Parathyroid adenoma (tissue), 2 donors: ENCODE data around the gene OXCT1.

Experiments used
- H2AFZ ChIP-seq: fragments of 300-600 bp; sonication (generic); one replicate; pipeline ENCODE4 v1.7.0; 2017; ENCODE audit warnings: antibody characterized with exemption, mild to moderate bottlenecking
- H3K27ac ChIP-seq: fragments of 300-600 bp; sonication (generic); one replicate; pipeline ENCODE4 v1.7.0; 2017
- H3K27me3 ChIP-seq: fragments of 300-600 bp; sonication (generic); one replicate; pipeline ENCODE4 v1.7.0; 2017; ENCODE audit warnings: low read length; ENCODE audit not compliant: control insufficient read depth, insufficient read depth
- H3K36me3 ChIP-seq: fragments of 300-600 bp; sonication (generic); one replicate; pipeline ENCODE4 v1.7.0; 2017; ENCODE audit warnings: low read length; ENCODE audit not compliant: control insufficient read depth, insufficient read depth
- H3K4me1 ChIP-seq: fragments of 300-600 bp; sonication (generic); one replicate; pipeline ENCODE4 v1.7.0; 2017; ENCODE audit warnings: control low read depth
- H3K4me2 ChIP-seq: fragments of 300-600 bp; sonication (generic); one replicate; pipeline ENCODE4 v1.7.0; 2017; ENCODE audit warnings: low read length
- H3K4me3 ChIP-seq: fragments of 300-600 bp; sonication (generic); one replicate; pipeline ENCODE4 v1.7.0; 2017; ENCODE audit warnings: low read depth, low read length
- H3K79me2 ChIP-seq: fragments of 300-600 bp; sonication (generic); one replicate; pipeline ENCODE4 v1.7.0; 2017; ENCODE audit warnings: control low read depth
- H3K9ac ChIP-seq: fragments of 300-600 bp; sonication (generic); one replicate; pipeline ENCODE4 v1.7.0; 2017; ENCODE audit warnings: mild to moderate bottlenecking
- H3K9me3 ChIP-seq: fragments of 300-600 bp; sonication (generic); one replicate; pipeline ENCODE4 v1.7.0; 2017; ENCODE audit warnings: low read length; ENCODE audit not compliant: control insufficient read depth
- TF ChIP-seq, protein P1 (sequence below): fragments of 300-600 bp; sonication (generic); IDR thresholded peaks from one replicate; pipeline ENCODE4 v1.7.0; 2017; ENCODE audit warnings: antibody characterized with exemption, mild to moderate bottlenecking
- donor health status: primary hyperparathyroidism.

Gene OXCT1

DNA sequence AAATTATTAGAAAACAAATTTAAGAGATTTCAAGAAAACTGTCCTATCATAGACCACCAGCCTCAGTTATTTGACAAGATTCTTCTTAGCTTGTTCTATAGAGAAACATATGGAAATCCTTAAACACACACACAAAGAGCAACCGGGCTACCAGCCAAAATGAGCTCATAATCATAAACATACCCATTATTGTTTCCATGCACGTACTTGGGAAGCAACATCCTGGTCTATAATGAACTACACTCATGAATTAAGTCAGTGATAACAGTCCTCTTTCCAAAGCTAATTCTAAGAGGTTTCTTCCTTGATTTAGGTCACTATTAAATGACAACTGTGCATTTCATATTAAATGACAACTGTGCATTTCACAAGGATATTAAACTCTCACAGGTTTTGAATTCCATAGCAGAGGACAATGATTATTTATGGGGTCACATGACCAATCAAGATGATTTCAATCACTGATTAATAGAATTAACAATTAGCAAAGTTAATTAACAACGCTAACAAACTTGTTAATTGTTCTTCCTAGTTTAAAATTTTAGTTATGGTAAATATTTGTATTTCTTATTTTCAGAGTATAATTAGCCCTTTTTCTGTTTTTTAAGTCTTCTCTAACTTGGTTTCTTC is 77.0 kb downstream of the OXCT1 start:
- TF ChIP-seq, protein P1, sequence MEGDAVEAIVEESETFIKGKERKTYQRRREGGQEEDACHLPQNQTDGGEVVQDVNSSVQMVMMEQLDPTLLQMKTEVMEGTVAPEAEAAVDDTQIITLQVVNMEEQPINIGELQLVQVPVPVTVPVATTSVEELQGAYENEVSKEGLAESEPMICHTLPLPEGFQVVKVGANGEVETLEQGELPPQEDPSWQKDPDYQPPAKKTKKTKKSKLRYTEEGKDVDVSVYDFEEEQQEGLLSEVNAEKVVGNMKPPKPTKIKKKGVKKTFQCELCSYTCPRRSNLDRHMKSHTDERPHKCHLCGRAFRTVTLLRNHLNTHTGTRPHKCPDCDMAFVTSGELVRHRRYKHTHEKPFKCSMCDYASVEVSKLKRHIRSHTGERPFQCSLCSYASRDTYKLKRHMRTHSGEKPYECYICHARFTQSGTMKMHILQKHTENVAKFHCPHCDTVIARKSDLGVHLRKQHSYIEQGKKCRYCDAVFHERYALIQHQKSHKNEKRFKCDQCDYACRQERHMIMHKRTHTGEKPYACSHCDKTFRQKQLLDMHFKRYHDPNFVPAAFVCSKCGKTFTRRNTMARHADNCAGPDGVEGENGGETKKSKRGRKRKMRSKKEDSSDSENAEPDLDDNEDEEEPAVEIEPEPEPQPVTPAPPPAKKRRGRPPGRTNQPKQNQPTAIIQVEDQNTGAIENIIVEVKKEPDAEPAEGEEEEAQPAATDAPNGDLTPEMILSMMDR: no peak
- no peaks in the 10 kb centered on the region for H3K4me1 ChIP-seq
- no peaks in the 10 kb centered on the region for H3K79me2 ChIP-seq
- H3K36me3 ChIP-seq: no peaks in the 10 kb centered on the region
- no peak overlapping the region for H3K9ac ChIP-seq
- H3K4me2 ChIP-seq: no peak overlapping the region
- no peak overlapping the region for H3K4me3 ChIP-seq
- H3K9me3 ChIP-seq: no peaks in the 10 kb centered on the region
- H3K27ac ChIP-seq: no peak overlapping the region
- no peak overlapping the region for H2AFZ ChIP-seq
- no peaks in the 10 kb centered on the region for H3K27me3 ChIP-seq

DNA sequence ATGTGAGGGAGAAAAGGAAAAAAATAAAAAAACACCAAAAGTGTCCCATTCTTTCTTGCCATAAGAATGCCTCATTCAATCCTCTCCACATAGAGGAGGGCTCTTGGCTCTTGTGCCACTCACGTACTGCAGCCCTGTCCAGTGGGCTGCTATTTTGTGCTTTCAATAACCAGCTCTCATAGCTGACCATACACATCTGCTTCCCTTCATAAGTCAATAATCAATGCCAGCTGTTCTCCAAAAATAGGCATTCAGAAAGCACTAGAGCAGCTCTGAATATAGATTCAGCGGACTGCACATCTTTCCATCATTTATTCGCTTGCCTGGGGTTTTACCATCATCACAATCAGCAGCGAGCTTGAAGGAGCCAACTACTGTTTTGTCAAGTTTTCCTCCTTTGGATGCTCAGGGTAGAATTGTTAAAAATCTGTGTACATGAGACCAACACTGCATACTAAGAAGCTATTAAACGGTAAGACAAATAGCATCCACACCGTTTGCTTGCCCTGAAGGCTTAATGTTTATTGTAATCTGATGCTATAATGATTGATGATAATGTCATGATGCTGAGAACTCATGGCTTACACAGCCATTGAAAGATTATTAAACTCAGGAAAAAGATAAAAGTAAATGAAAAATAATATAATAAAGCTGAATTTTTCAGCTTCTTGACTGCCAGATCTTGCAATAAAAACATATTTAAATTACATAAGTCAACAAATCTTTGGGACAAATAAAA is 80.0 kb downstream of the OXCT1 start:
- Histone ChIP-seq H3K27me3 (no peaks in the 10 kb centered on the region), H3K9ac (no peak overlapping the region), H3K79me2 (no peaks in the 10 kb centered on the region), H3K36me3 (no peaks in the 10 kb centered on the region), H3K4me3 (no peak overlapping the region), H2AFZ (no peak overlapping the region), H3K9me3 (no peaks in the 10 kb centered on the region), H3K4me2 (no peak overlapping the region), H3K4me1 (no peaks in the 10 kb centered on the region), H3K27ac (no peak overlapping the region)
- TF ChIP-seq, protein P1: no peak

DNA sequence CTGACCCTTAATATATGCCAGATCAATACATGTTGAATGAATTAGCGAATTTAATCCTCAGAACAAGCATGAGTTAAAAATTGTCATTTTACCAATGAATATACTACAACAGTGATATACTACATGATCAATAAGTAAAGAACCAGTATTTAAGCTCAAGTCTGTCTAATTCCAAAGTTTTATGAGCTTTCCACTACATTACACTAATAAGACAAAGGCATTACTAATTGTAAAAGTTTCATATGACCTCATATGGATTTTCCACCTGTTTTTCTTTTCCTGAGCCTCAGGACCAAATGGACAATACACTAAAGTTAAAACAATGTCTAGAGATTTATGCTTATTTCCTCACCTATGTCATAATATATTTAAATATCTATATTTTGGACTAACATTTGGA is 80.8 kb downstream of the OXCT1 start:
- no peak overlapping the region for H3K27ac ChIP-seq
- no peak overlapping the region for H2AFZ ChIP-seq
- H3K9me3 ChIP-seq: no peaks in the 10 kb centered on the region
- H3K36me3 ChIP-seq: no peaks in the 10 kb centered on the region
- H3K4me3 ChIP-seq: no peak overlapping the region
- no peaks in the 10 kb centered on the region for H3K79me2 ChIP-seq
- no peaks in the 10 kb centered on the region for H3K4me1 ChIP-seq
- H3K27me3 ChIP-seq: no peaks in the 10 kb centered on the region
- H3K9ac ChIP-seq: no peak overlapping the region
- H3K4me2 ChIP-seq: no peak overlapping the region
- TF ChIP-seq, protein P1: no peak

DNA sequence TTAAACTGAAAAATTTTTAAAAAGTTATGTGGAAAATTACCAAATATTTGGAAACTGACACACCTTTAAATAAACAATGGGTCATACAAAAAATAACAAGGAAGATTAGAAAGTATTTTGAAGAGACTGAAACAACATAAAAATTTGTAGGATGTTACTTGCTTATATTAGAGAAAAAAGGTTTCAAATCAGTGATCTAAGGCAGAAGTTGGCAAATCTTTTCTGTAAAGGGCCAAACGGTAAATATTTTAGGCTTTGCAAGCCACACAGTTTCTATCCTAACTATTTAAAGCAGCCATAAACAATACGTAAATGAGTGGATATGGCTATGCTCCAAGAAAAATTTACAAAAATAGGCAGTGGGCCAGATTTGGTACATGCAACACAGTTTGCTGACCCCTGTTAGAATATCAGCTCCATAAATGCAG is 81.3 kb downstream of the OXCT1 start:
- TF ChIP-seq, protein P1: no peak
- Histone ChIP-seq H3K4me2 (no peak overlapping the region), H3K27me3 (no peaks in the 10 kb centered on the region), H3K79me2 (no peaks in the 10 kb centered on the region), H3K4me3 (no peak overlapping the region), H3K36me3 (no peaks in the 10 kb centered on the region), H3K4me1 (no peaks in the 10 kb centered on the region), H3K27ac (no peak overlapping the region), H2AFZ (no peak overlapping the region), H3K9ac (no peak overlapping the region), H3K9me3 (no peaks in the 10 kb centered on the region)
